ENCODE data around the gene CXorf51B. TPM values are rescaled to one million over a fixed set of nuclear protein-coding genes. Genes with fewer than 3 reads are reported as not detected.
"Not testable (repeated sequence)": the region's sequence is repeated elsewhere in the genome, so short reads cannot be mapped to it uniquely, and the experiment has no call there.

CXorf51B gene
- total RNA-seq = not detected
- polyA plus RNA-seq = not detected

DNA sequence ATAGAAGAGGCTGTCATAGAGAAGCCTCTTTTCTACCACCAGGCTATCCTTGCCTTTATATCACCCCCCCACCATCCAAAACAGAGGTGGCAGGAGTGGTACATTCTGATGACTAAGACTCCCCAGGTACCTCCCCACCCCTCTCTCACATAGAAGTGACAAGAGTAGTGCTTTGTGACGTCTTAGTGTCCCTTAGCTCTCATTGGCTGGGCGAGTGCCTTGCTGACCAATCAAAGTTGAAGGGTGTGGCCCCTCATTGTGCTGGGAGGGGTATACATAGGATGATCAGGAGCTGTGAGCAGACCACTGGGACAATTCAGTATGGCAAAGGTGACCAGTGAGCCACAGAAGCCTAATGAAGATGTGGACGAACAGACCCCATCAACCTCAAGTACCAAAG lies at the start of gene CXorf51B:
Gene CXorf51B (plus strand): TSS at position 301 of the 400 bp plus-strand sequence. CDS start 21 bp downstream, at position 322.
- not testable (repeated sequence) for H3K27ac ChIP-seq (ENCODE audit: low read depth); H3K36me3 ChIP-seq (ENCODE audit: insufficient read depth); DNase-seq (ENCODE audit: extremely low spot score); H3K4me3 ChIP-seq (ENCODE audit: low read depth, low read length); H3K4me1 ChIP-seq (ENCODE audit: insufficient read depth)
- WGBS = no CpG with 5 or more reads among the region's 3 CpGs

DNA sequence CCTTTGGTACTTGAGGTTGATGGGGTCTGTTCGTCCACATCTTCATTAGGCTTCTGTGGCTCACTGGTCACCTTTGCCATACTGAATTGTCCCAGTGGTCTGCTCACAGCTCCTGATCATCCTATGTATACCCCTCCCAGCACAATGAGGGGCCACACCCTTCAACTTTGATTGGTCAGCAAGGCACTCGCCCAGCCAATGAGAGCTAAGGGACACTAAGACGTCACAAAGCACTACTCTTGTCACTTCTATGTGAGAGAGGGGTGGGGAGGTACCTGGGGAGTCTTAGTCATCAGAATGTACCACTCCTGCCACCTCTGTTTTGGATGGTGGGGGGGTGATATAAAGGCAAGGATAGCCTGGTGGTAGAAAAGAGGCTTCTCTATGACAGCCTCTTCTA lies 5.1 kb downstream of the CXorf51B start, which contains the start of gene CXorf51A:
Gene CXorf51A (minus strand): TSS at position 101 of the 400 bp plus-strand sequence. CDS start 21 bp downstream, at position 80.
- H3K4me3 ChIP-seq (ENCODE audit: low read depth, low read length); DNase-seq (ENCODE audit: extremely low spot score); H3K27ac ChIP-seq (ENCODE audit: low read depth); H3K36me3 ChIP-seq (ENCODE audit: insufficient read depth); H3K4me1 ChIP-seq (ENCODE audit: insufficient read depth): not testable (repeated sequence)
- no CpG with 5 or more reads among the region's 3 CpGs for WGBS

DNA sequence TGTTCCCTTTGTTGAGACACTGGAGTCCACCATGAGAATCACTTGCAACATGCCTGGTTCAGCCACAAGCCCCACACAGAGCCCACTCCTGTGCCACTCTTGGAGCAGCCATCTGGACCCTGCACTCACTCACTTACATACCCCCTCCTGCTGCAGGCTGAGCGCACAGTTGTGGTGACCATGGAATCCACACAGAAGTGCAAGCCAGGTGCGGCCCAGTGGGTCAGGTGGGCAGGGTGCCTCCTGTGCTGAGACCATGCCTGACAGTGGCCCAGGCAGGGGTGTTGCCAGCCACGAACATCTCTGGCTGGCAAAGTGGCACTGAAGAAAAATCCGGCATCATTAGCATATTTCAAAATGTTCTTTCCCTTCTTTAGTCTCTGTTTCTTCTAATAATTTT lies 22.4 kb downstream of the CXorf51B start:
- Histone ChIP-seq H3K27ac (ENCODE audit: low read depth) (no peak overlapping the region), H3K4me3 (ENCODE audit: low read depth, low read length) (no peak overlapping the region), H3K36me3 (ENCODE audit: insufficient read depth) (no peaks in the 10 kb centered on the region), H3K4me1 (ENCODE audit: insufficient read depth) (no peaks in the 10 kb centered on the region)
- no peak for DNase-seq (ENCODE audit: extremely low spot score)
- 95% methylated on average over 4 of the region's 4 CpGs for WGBS

DNA sequence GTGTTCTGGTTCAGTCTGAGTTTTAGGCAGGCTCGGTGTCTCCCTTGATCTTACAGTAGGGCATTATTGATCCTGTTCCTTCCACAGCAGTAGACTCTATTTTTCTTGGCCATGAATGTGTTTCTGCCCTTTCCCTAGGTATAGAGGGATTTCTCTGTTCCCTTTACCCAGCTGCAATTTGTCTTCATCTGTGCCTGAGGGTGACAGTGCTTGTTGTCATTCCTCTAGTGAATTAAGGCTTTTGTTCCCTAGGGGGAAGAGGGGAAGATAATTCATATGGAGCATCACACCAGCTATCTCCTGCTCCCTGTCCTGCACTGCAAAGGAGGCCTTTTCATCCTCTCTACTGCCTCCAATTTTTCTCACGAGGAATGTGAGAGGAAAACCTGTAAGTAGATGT lies 44.7 kb downstream of the CXorf51B start:
- H3K27ac ChIP-seq (ENCODE audit: low read depth) = no peak overlapping the region
- WGBS = 70% methylated on average over 2 of the region's 2 CpGs

More for the DNA sequence above, 44.7 kb downstream of the CXorf51B start:
- DNase-seq (ENCODE audit: extremely low spot score) = no peak
- Histone ChIP-seq H3K4me1 (ENCODE audit: insufficient read depth) (no peaks in the 10 kb centered on the region), H3K4me3 (ENCODE audit: low read depth, low read length) (no peak overlapping the region), H3K36me3 (ENCODE audit: insufficient read depth) (no peaks in the 10 kb centered on the region)

Other genes starting within 250 kb of the CXorf51B start
- not detected for gene CXorf51A, start 5.0 kb downstream of the CXorf51B start, total RNA-seq
- not detected for gene CXorf51A, start 5.0 kb downstream of the CXorf51B start, polyA plus RNA-seq

Measured in urinary bladder (tissue), 4 donors.